Lung (tissue), 12 donors: Measurements from ENCODE around the gene BCL2A1. TPM values are rescaled to one million over a fixed set of nuclear protein-coding genes. Genes with fewer than 3 reads are reported as not detected.
"Not testable (repeated sequence)": the region's sequence is repeated elsewhere in the genome, so short reads cannot be mapped to it uniquely, and the experiment has no call there.

Source experiments
- ATAC-seq: fragments of 200-7000 bp; cut with Tn5 transposase; one replicate; pipeline ENCODE4 v1.9.1; 2020; ENCODE audit warnings: moderate number of reproducible peaks; ENCODE audit not compliant: insufficient read depth, low FRiP score
- DNase-seq, 3 donors: peaks; one replicate each; pipeline ENCODE4 v3.0.0-alpha.2; 2013 to 2017
- H3K27ac ChIP-seq, 2 donors: one replicate each; pipeline ENCODE4 v1.5.1; 2013; ENCODE audit warnings: mild to moderate bottlenecking in 2 of 2, moderate library complexity in 2 of 2, control low read depth in 1 of 2, inconsistent platforms in 1 of 2, low read depth in 1 of 2, low read length in 1 of 2
- H3K27me3 ChIP-seq, 3 donors: one replicate each; pipeline ENCODE4 v1.5.1; 2013; ENCODE audit warnings: low read length in 2 of 3; ENCODE audit not compliant: control insufficient read depth in 3 of 3, insufficient read depth in 3 of 3
- H3K36me3 ChIP-seq, 4 donors: one replicate each; pipeline ENCODE4 v1.5.1; 2013; ENCODE audit warnings: low read length in 4 of 4, mild to moderate bottlenecking in 1 of 4, moderate library complexity in 1 of 4; ENCODE audit not compliant: control insufficient read depth in 4 of 4, insufficient read depth in 4 of 4
- H3K4me1 ChIP-seq, 5 donors: one replicate each; pipeline ENCODE4 v1.5.1; 2013; ENCODE audit warnings: low read length in 5 of 5, mild to moderate bottlenecking in 2 of 5, moderate library complexity in 1 of 5; ENCODE audit not compliant: control insufficient read depth in 5 of 5, insufficient read depth in 5 of 5
- H3K4me3 ChIP-seq: one replicate; pipeline ENCODE4 v1.5.1; 2013; ENCODE audit warnings: mild to moderate bottlenecking, control low read depth, moderate library complexity
- H3K9ac ChIP-seq, 2 donors: one replicate each; pipeline ENCODE4 v1.5.1; 2013; ENCODE audit warnings: low read length in 2 of 2, control low read depth in 1 of 2; ENCODE audit not compliant: insufficient read depth in 1 of 2
- H3K9me3 ChIP-seq, 4 donors: one replicate each; pipeline ENCODE4 v1.5.1; 2013; ENCODE audit warnings: low read length in 3 of 4, mild to moderate bottlenecking in 1 of 4, moderate library complexity in 1 of 4; ENCODE audit not compliant: control insufficient read depth in 4 of 4, insufficient read depth in 3 of 4
- WGBS, 2 donors: extraction: QIAGEN DNeasy Blood & Tissue Kit; methylation state at CpG; one replicate each; pipeline ENCODE4 v1.1.7; 2013; 5-methylcytosine and 5-hydroxymethylcytosine counted together
- polyA plus RNA-seq, 2 donors: library from polyadenylated mRNA; stranded (reverse); fragments of 200-250 nt; gene quantifications; one replicate each; pipeline ENCODE4 v1.2.1, GENCODE V29; 2013
- total RNA-seq, 2 donors: library from RNA; depleted of rRNA in 1 of 2; stranded (reverse); fragments of >200 nt in 1 of 2; gene quantifications; one replicate each; pipeline ENCODE4 v1.2.1, GENCODE V29; 2014 to 2021
- TF ChIP-seq, protein P1 (sequence below): IDR thresholded peaks from 2 replicates; pipeline ENCODE4 v1.5.1; 2012; ENCODE audit warnings: mild to moderate bottlenecking; ENCODE audit errors: control extremely low read depth, extremely low read depth
- donor health status: control.
- donor health status: control.
- donor health status: Bipolar disorder and iron deficiency.
- donor health status: healthy.
- donor health status: DM: yes; HTN: yes; CAD: no.

Gene BCL2A1
- total and polyA plus RNA-seq, 4 donors = 27.4 to 323 (median 49.3) TPM

DNA sequence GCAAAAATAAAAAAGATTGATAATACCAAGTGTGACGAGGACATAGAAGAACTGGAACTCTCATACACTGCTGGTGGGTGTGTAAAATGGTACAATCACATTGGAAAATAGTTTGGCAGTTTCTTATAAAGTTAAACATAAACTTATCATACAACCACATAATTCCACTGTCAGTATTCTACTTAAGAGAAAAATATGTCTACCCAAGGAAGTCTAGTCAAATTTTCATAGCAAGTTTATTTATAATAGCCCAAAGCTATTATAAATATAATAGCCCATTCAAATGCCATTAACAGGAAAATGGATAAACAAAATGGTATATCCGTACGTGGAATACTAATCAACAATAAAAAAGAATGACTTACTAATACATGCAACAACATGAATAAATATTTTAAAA is 40.6 kb upstream of the BCL2A1 start:
- TF ChIP-seq, protein P1, sequence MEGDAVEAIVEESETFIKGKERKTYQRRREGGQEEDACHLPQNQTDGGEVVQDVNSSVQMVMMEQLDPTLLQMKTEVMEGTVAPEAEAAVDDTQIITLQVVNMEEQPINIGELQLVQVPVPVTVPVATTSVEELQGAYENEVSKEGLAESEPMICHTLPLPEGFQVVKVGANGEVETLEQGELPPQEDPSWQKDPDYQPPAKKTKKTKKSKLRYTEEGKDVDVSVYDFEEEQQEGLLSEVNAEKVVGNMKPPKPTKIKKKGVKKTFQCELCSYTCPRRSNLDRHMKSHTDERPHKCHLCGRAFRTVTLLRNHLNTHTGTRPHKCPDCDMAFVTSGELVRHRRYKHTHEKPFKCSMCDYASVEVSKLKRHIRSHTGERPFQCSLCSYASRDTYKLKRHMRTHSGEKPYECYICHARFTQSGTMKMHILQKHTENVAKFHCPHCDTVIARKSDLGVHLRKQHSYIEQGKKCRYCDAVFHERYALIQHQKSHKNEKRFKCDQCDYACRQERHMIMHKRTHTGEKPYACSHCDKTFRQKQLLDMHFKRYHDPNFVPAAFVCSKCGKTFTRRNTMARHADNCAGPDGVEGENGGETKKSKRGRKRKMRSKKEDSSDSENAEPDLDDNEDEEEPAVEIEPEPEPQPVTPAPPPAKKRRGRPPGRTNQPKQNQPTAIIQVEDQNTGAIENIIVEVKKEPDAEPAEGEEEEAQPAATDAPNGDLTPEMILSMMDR = no peak

GRCh38 chr15:80011041-80011523 is 40.1 kb upstream of the BCL2A1 start:
- H3K27me3 ChIP-seq, H3K4me3 ChIP-seq, ATAC-seq, H3K9ac ChIP-seq, H3K27ac ChIP-seq, H3K36me3 ChIP-seq, H3K9me3 ChIP-seq: not testable (repeated sequence)
- peaks cover 0 to 11% (median 0%) of the 10 kb centered on the region in 5 donors for H3K4me1 ChIP-seq
- peak in 2 of 3 donors; percentile 11 to 40 for DNase-seq
- WGBS, 2 donors = 78 to 84% methylated on average over 9 of the region's 9 CpGs

More for the DNA sequence above, 40.6 kb upstream of the BCL2A1 start:
- ATAC-seq (no peak), DNase-seq (peak in 2 of 3 donors; percentile 79 to 83)
- no peaks in the 10 kb centered on the region for H3K36me3 ChIP-seq
- peaks cover 0 to 11% (median 0%) of the 10 kb centered on the region in 5 donors for H3K4me1 ChIP-seq
- H3K9me3 ChIP-seq = no peaks in the 10 kb centered on the region
- H3K27ac ChIP-seq = no peak overlapping the region
- H3K27me3 ChIP-seq = no peaks in the 10 kb centered on the region
- H3K9ac ChIP-seq = no peak overlapping the region
- WGBS, 2 donors = 62 to 77% methylated on average over 3 of the region's 3 CpGs
- no peak overlapping the region for H3K4me3 ChIP-seq

DNA sequence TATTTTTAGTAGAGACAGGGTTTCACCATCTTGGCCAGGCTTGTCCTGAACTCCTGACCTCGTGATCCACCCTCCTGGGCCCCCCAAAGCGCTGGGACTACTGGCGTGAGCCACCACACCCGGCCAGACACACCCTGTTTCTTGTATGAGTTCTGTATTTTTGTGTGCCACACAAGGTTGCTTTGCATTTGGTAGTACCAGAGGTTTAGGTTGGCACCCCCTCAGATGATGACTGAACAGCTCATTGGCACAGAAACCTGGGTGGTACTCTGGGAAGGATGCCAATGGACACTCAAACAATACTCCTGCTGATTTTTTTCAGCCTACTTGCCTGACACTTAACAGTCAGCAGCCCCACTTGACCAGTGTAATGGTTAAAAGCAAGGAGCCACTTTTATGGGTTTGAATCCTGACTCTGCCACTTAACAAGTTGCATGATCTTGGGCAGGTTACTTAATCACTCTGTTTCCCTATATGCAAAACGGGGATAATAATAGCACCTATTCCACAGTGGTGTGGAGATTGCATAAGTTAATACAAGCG is 39.2 kb upstream of the BCL2A1 start:
- H3K9me3 ChIP-seq = no peaks in the 10 kb centered on the region
- H3K9ac ChIP-seq = no peak overlapping the region
- no peak overlapping the region for H3K27ac ChIP-seq
- DNase-seq (peak; percentile 20 to 55 (median 25)), ATAC-seq (peak; percentile 73)
- no peaks in the 10 kb centered on the region for H3K27me3 ChIP-seq
- H3K36me3 ChIP-seq = no peaks in the 10 kb centered on the region
- no peak overlapping the region for H3K4me3 ChIP-seq
- H3K4me1 ChIP-seq = peaks cover 0 to 11% (median 0%) of the 10 kb centered on the region in 5 donors
- 44 to 75% methylated on average over 6 of the region's 6 CpGs for WGBS, 2 donors
- TF ChIP-seq, protein P1 = no peak

- TF ChIP-seq, protein P1 = no peak
- 91 to 94% methylated on average over 5 of the region's 5 CpGs for WGBS, 2 donors
- Histone ChIP-seq H3K9me3 (no peaks in the 10 kb centered on the region), H3K9ac (no peak overlapping the region), H3K27me3 (no peaks in the 10 kb centered on the region), H3K4me1 (peaks cover 0 to 9% (median 0%) of the 10 kb centered on the region in 5 donors), H3K36me3 (no peaks in the 10 kb centered on the region), H3K4me3 (no peak overlapping the region), H3K27ac (no peak overlapping the region)
- no peak for DNase-seq
- ATAC-seq = no peak
These were observed 36.5 kb upstream of the BCL2A1 start for GRCh38 chr15:80007532-80007931.
